Gastrocnemius medialis (tissue), 4 donors: ENCODE results near the gene S100A16. TPM values are rescaled to one million over a fixed set of nuclear protein-coding genes. Genes with fewer than 3 reads are reported as not detected.

ENCODE experiments used
- ATAC-seq, 2 donors: fragments of 150-250 bp; one replicate each; pipeline ENCODE4 v1.9.1; 2016
- DNase-seq, 2 donors: peaks; one replicate each; pipeline ENCODE4 v3.0.0-alpha.2; 2019
- H3K27ac ChIP-seq, 4 donors: fragments of 200-600 bp; sonication (generic); 1 replicate in 1 of 4; 2 replicates in 3 of 4; pipeline ENCODE4 v1.5.1; 2016 to 2018; ENCODE audit warnings: mild to moderate bottlenecking in 2 of 4, moderate library complexity in 1 of 4
- H3K27me3 ChIP-seq, 3 donors: fragments of 200-600 bp; sonication (generic) in 2 of 3; 1 replicate in 1 of 3; 2 replicates in 2 of 3; pipeline versions ENCODE4 v1.5.1 to v1.6.0; 2016 to 2019; ENCODE audit warnings: mild to moderate bottlenecking in 1 of 3, moderate library complexity in 1 of 3
- H3K36me3 ChIP-seq, 2 donors: fragments of 200-600 bp; sonication (generic) in 1 of 2; one replicate each; pipeline ENCODE4 v1.5.1; 2017 to 2018
- H3K4me1 ChIP-seq, 2 donors: fragments of 200-600 bp; sonication (generic) in 1 of 2; one replicate each; pipeline ENCODE4 v1.5.1; 2016 to 2017; ENCODE audit warnings: mild to moderate bottlenecking in 2 of 2
- H3K4me3 ChIP-seq, 4 donors: fragments of 200-600 bp; sonication (generic) in 3 of 4; 1 replicate in 1 of 4; 2 replicates in 3 of 4; pipeline ENCODE4 v1.5.1; 2016 to 2019; ENCODE audit warnings: mild to moderate bottlenecking in 2 of 4
- H3K9me3 ChIP-seq, 3 donors: fragments of 200-600 bp; sonication (generic) in 2 of 3; 1 replicate in 1 of 3; 2 replicates in 2 of 3; pipeline ENCODE4 v1.5.1; 2016 to 2019
- POLR2A ChIP-seq, 2 donors: fragments of 450-650 bp; IDR thresholded peaks; one replicate each; pipeline ENCODE4 v1.6.1; 2017; ENCODE audit warnings: antibody characterized with exemption in 2 of 2, mild to moderate bottlenecking in 2 of 2, moderate library complexity in 2 of 2
- in situ Hi-C, 4 donors: fragments of 200-750 bp; cut with MboI; loops; one replicate each; pipeline versions ENCODE4 v1.15.0 to v1.8.0; 2017; ENCODE audit warnings: low sequenced_read_pairs in 4 of 4
- intact Hi-C: fragments of 100-400 bp; cut with DNase I; formaldehyde crosslinking; loops from one replicate; pipeline ENCODE4 v1.15.1; 2023; ENCODE audit warnings: low total_unique reads
- total RNA-seq, 4 donors: library from RNA; depleted of rRNA; stranded (reverse); fragments of >200 nt; gene quantifications; one replicate each; pipeline versions ENCODE4 v1.1.0 to v1.2.3, GENCODE V29; 2016
- TF ChIP-seq, protein P1 (sequence below), 5 experiments: fragments of 450-650 bp in 3 of 5; fragments of 200-600 bp in 2 of 5; sonication (generic) in 2 of 5; IDR thresholded peaks in 4 of 5; conservative IDR thresholded peaks in 1 of 5; 1 replicate in 4 of 5; 2 replicates in 1 of 5; pipeline ENCODE4 v1.5.1; 2016 to 2019; ENCODE audit warnings: antibody characterized with exemption in 5 of 5, mild to moderate bottlenecking in 3 of 5, moderate library complexity in 3 of 5

Gene S100A16
- total RNA-seq, 4 donors from 2014 or later = 21.5 to 52.1 (median 40.7) TPM

DNA sequence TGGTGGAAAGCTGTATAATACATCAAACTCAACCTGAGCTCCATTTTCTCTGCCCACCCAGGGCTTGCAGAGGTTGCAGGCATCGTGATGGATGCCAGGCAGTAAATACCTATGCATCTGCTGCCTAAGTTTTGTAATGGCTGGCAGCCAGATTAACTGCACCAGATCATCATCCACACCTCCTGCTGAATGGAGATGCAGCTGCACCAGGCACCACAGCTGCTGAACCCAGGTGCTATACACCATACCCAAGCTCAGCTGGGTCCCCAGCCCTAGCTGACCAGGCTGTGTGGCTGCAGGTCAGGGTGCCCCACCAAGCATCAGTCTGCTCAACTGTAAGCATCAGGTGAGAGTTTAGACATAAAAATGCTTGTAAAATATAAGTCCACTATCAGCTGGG, 38.8 kb upstream of the S100A16 start:
- Histone ChIP-seq H3K4me1 (peaks cover 17 to 33% of the 10 kb centered on the region in 2 donors), H3K36me3 (no peaks in the 10 kb centered on the region), H3K4me3 (no peak overlapping the region), H3K9me3 (no peaks in the 10 kb centered on the region), H3K27me3 (no peaks in the 10 kb centered on the region), H3K27ac (no peak overlapping the region)
- DNase-seq = no peak
- ATAC-seq = no peak
- TF ChIP-seq POLR2A (IDR thresholded peaks at IDR 0.05) = no peak
- TF ChIP-seq, protein P1, sequence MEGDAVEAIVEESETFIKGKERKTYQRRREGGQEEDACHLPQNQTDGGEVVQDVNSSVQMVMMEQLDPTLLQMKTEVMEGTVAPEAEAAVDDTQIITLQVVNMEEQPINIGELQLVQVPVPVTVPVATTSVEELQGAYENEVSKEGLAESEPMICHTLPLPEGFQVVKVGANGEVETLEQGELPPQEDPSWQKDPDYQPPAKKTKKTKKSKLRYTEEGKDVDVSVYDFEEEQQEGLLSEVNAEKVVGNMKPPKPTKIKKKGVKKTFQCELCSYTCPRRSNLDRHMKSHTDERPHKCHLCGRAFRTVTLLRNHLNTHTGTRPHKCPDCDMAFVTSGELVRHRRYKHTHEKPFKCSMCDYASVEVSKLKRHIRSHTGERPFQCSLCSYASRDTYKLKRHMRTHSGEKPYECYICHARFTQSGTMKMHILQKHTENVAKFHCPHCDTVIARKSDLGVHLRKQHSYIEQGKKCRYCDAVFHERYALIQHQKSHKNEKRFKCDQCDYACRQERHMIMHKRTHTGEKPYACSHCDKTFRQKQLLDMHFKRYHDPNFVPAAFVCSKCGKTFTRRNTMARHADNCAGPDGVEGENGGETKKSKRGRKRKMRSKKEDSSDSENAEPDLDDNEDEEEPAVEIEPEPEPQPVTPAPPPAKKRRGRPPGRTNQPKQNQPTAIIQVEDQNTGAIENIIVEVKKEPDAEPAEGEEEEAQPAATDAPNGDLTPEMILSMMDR (IDR thresholded peaks at IDR 0.05 in 4 of 5, conservative IDR thresholded peaks at IDR 0.05 in 1 of 5) = no peak
- intact Hi-C loops = no loop called here
- in situ Hi-C loops = loop anchor here in 2 of 4 donors (25.0 kb wide), 1 partner anchor 336 kb away; the partner anchor contains the start of genes JTB (in 2 of the 2), RAB13 (in 2 of the 2) and RPS27 (in 2 of the 2)

DNA sequence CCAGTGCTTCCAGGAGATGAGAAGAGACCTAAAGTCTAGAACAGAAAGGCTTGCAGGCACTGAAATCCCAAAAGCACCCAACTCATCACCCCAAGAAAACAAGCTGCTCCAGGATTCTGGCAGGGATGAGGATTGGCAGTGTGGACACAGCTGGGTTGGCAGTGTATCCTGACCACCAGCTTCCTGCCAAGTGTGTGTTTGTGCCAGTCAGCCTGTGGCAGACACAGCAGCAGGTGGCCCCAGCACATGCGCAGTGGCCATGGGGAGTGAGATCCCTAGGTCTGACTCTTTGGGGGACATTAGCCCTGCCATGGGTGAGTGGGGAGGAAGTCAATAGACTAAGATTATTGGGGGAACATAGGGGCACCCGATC, 36.9 kb upstream of the S100A16 start:
- intact Hi-C loops = no loop called here
- DNase-seq = peak; percentile 83 to 94
- peak; percentile 91 to 94 for ATAC-seq

DNA sequence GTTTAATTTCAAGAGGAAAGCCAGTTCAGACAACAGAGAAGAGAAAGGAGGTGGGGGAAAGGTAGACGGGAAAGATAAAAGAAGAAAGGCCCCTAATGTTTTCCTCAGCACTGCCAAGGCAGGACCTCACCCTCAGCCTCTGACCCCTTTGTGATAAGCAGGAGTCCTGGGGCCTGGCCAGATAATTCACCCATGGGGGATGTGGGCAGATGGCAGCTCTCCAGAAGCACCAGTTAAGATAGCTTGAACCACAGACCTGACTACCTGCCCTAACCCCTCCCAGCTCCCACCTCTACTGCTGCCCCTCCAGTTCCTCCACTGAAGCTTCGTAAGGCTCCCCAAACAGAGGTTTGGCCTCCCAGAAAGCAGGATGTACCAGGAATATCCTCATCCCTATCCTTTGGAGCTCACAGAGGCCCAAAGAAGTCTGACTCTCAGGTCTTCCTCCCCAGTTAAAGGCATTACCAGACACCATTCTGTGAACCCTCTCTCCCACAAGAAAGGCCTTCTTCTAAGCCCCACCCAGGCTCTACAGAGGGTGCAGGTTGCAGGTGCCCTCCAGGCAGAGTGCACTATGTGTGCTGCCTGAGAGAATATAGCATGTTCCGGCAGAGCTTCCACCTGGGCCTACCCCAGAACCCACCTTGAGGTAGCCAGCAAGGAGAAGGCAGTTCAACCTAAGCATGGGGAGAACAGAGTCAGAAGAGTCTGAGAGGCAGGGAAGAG, 36.4 kb upstream of the S100A16 start:
- Histone ChIP-seq H3K27ac (peak overlapping the region; percentile 76 to 100 (median 92)), H3K4me3 (no peak overlapping the region), H3K4me1 (peaks cover 27 to 46% of the 10 kb centered on the region in 2 donors), H3K36me3 (peaks cover 0 to 21% of the 10 kb centered on the region in 2 donors), H3K9me3 (no peaks in the 10 kb centered on the region), H3K27me3 (no peaks in the 10 kb centered on the region)
- intact Hi-C loops = no loop called here
- TF ChIP-seq, protein P1 (IDR thresholded peaks at IDR 0.05 in 4 of 5, conservative IDR thresholded peaks at IDR 0.05 in 1 of 5) = no peak
- no peak for TF ChIP-seq POLR2A (IDR thresholded peaks at IDR 0.05)
- ATAC-seq = peak; percentile 12 to 26
- in situ Hi-C loops = no loop called here
- DNase-seq = no peak

More for the DNA sequence above, 36.9 kb upstream of the S100A16 start:
- H3K27me3 ChIP-seq = no peaks in the 10 kb centered on the region
- H3K27ac ChIP-seq = peak overlapping the region; percentile 76 to 100 (median 92)
- H3K9me3 ChIP-seq = no peaks in the 10 kb centered on the region
- in situ Hi-C loops = loop anchor here in 2 of 4 donors (25.0 kb wide), 1 partner anchor 337 kb away; the partner anchor contains the start of genes JTB (in 2 of the 2), RAB13 (in 2 of the 2) and RPS27 (in 2 of the 2)
- TF ChIP-seq POLR2A (IDR thresholded peaks at IDR 0.05) = no peak
- TF ChIP-seq, protein P1 (IDR thresholded peaks at IDR 0.05 in 4 of 5, conservative IDR thresholded peaks at IDR 0.05 in 1 of 5) = no peak
- H3K36me3 ChIP-seq = peaks cover 0 to 19% of the 10 kb centered on the region in 2 donors
- H3K4me3 ChIP-seq = no peak overlapping the region
- peaks cover 21 to 40% of the 10 kb centered on the region in 2 donors for H3K4me1 ChIP-seq

DNA sequence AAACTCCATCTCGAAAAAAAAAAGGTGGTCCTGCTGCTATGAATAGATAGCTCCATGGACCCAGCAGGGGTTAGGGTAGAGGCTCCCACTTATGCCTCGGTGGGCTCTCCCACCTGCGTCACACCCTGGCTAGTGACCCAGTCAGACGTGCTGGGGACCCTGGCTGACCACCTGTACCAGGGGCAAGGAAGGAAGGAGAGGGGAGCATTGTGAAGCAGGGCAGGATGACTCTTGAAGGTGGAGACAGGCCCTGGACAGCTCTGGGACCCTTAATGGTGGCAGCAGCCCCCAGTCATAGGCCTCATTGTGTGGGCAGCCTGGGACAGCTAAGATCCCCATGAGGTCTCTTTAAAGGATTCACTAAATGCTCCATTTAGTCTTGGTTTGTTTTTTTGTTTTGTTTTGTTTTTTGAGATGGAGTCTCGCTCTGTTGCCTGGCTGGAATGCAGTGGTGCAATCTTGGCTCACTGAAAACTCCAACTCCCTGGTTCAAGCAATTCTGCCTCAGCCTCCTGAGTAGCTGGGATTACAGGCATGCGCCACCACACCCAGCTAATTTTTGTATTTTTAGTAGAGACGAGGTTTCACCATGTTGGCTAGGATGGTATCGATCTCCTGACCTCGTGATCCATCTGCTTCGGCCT, 35.2 kb upstream of the S100A16 start:
- H3K36me3 ChIP-seq = peaks cover 0 to 30% of the 10 kb centered on the region in 2 donors
- ATAC-seq = no peak
- no peaks in the 10 kb centered on the region for H3K9me3 ChIP-seq
- H3K4me1 ChIP-seq = peaks cover 36 to 57% of the 10 kb centered on the region in 2 donors
- DNase-seq = no peak
- H3K27ac ChIP-seq = peak overlapping the region; percentile 84 to 100 (median 100)
- in situ Hi-C loops = no loop called here
- TF ChIP-seq, protein P1 (IDR thresholded peaks at IDR 0.05 in 4 of 5, conservative IDR thresholded peaks at IDR 0.05 in 1 of 5) = no peak
- TF ChIP-seq POLR2A (IDR thresholded peaks at IDR 0.05) = no peak
- no peaks in the 10 kb centered on the region for H3K27me3 ChIP-seq
- intact Hi-C loops = no loop called here
- no peak overlapping the region for H3K4me3 ChIP-seq
